ENCODE data around the gene PLEKHA6.

The PLEKHA6 gene

DNA sequence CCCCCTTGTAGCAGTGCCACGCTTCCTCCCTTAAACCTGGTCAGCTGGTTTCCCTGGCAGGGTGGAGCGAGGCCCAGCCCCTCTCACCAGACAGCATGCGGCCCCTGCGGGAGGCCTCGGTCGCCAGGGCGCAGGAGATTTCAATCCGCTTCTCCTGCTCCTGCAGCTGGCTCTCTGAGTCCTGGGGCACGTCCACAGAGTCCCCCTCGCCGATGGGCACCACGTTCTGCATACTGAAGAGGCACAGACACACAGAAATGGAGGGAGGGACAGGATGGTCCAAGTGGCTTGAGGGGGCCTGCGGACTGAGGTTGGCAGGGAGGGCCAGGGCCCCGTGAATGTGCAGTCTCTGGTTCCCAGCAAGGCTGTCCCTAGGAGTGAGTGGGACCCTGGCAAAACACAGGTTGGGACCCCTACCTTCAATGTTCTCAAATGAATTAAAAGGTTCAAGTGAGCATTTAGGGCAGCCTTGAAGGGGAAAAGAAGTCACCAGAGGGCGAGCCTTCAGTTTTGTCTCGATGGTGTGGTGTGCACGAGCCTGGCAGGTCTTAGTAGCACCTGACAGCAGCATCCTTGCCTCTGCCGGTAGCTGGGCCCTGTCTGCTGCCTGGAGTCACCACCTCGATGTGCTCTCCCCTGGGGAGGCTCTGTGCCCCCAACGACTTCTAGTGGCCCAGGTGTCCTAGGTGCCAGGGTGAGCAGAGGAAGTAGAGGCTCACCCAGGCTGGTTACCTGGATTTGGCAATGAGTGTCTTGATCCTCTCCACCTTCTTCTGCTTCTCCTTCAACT lies 131.5 kb downstream of the PLEKHA6 start:
- no peak for DNase-seq (ENCODE audit: low spot score)
- in situ Hi-C loops (cut with MboI; ENCODE audit: low sequenced_read_pairs, unreplicated experiment): no loop called here
- TF ChIP-seq CTCF (IDR thresholded peaks at IDR 0.05; ENCODE audit: borderline replicate concordance, control extremely low read depth, extremely low read depth, insufficient read depth, missing control alignments): no peak

GRCh38 chr1:204227351-204227750 lies 132.4 kb downstream of the PLEKHA6 start:
- no peak for DNase-seq (ENCODE audit: low spot score)
- TF ChIP-seq CTCF (IDR thresholded peaks at IDR 0.05; ENCODE audit: borderline replicate concordance, control extremely low read depth, extremely low read depth, insufficient read depth, missing control alignments): no peak
- in situ Hi-C loops (cut with MboI; ENCODE audit: low sequenced_read_pairs, unreplicated experiment): no loop called here

- no peak for TF ChIP-seq CTCF (IDR thresholded peaks at IDR 0.05; ENCODE audit: borderline replicate concordance, control extremely low read depth, extremely low read depth, insufficient read depth, missing control alignments)
- in situ Hi-C loops (cut with MboI; ENCODE audit: low sequenced_read_pairs, unreplicated experiment): no loop called here
- DNase-seq (ENCODE audit: low spot score): no peak
Observed at GRCh38 chr1:204225841-204226735, 133.6 kb downstream of the PLEKHA6 start.

DNA sequence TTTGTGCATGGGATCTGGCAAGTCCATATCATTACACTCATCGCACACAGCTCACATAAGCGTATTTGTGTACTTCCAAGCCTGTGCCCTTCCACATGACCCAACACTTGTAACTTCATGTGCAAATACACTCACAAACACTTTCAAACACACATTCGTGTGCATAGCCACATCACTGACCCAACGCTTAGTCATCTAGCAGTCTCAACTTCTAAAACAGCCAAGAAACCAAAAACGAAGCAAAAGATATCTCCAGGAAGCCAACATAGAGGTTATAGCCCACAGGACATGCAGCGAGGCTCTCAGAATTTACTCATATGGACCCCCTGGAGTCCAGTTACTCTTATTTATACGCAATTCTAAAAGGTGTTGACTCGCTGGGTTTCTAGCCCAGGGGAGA lies 135.1 kb downstream of the PLEKHA6 start:
- in situ Hi-C loops (cut with MboI; ENCODE audit: low sequenced_read_pairs, unreplicated experiment): no loop called here
- no peak for DNase-seq (ENCODE audit: low spot score)
- TF ChIP-seq CTCF (IDR thresholded peaks at IDR 0.05; ENCODE audit: borderline replicate concordance, control extremely low read depth, extremely low read depth, insufficient read depth, missing control alignments): no peak

DNA sequence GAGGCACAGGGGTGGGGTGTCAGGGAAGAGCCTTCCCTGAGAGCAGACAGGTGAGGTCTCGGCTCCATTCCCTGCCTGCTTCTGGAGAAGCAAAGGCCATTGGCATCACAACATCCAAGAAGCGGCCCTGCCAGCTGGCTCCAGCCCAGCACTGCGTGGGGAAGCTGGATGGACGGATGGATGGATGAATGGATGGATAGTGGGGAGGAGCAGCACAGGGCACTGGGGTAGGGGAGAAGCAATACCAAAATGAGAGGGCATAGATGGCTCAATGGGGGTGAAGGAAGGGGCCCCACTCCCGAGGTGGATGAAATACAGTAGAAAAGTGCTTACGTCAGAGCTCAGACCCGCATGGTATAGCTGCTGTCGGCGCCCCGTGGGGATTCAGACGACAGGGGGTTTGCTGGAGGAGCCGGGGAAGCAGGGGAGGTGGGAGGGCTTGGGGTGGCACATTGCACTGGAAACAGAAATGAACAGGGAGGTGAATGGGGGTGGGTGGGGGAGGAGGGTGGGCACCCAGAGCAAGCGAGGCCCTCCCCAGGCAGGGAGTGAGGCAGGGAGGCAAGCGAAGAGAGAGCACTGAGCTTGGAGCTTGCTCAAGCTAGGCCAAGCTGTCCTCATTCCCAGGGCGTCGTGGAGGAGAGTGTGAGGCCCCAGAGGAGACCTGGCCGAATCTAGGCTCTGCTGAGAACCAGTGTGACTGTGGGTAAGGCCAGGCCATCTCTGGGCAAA lies 136.4 kb downstream of the PLEKHA6 start:
- no peak for TF ChIP-seq CTCF (IDR thresholded peaks at IDR 0.05; ENCODE audit: borderline replicate concordance, control extremely low read depth, extremely low read depth, insufficient read depth, missing control alignments)
- in situ Hi-C loops (cut with MboI; ENCODE audit: low sequenced_read_pairs, unreplicated experiment): no loop called here
- no peak for DNase-seq (ENCODE audit: low spot score)

- no peak for DNase-seq (ENCODE audit: low spot score)
- in situ Hi-C loops (cut with MboI; ENCODE audit: low sequenced_read_pairs, unreplicated experiment): no loop called here
- no peak for TF ChIP-seq CTCF (IDR thresholded peaks at IDR 0.05; ENCODE audit: borderline replicate concordance, control extremely low read depth, extremely low read depth, insufficient read depth, missing control alignments)
Observed at GRCh38 chr1:204222764-204223055, 137.0 kb downstream of the PLEKHA6 start.
